Lower lobe of right lung (tissue), 2 donors: Measurements from ENCODE around the gene ZNF398. TPM values are rescaled to one million over a fixed set of nuclear protein-coding genes. Genes with fewer than 3 reads are reported as not detected.

ENCODE experiments used
- ATAC-seq, 2 donors: fragments of 200-7000 bp; cut with Tn5 transposase; one replicate each; pipeline ENCODE4 v1.9.1; 2020 to 2022; ENCODE audit warnings: mild to moderate bottlenecking in 2 of 2, moderate library complexity in 2 of 2
- DNase-seq: peaks from one replicate; pipeline ENCODE4 v3.0.0-alpha.2; 2020
- H3K27ac ChIP-seq: fragments of 200-600 bp; one replicate; pipeline ENCODE4 v1.8.0; 2022
- H3K27me3 ChIP-seq: fragments of 200-600 bp; one replicate; pipeline ENCODE4 v1.8.0; 2022; ENCODE audit warnings: low read depth
- H3K36me3 ChIP-seq: fragments of 200-600 bp; one replicate; pipeline ENCODE4 v1.8.0; 2022; ENCODE audit warnings: mild to moderate bottlenecking
- H3K4me1 ChIP-seq: fragments of 200-600 bp; one replicate; pipeline ENCODE4 v1.8.0; 2022
- H3K4me3 ChIP-seq: fragments of 200-600 bp; one replicate; pipeline ENCODE4 v1.8.0; 2022; ENCODE audit warnings: mild to moderate bottlenecking
- H3K9me3 ChIP-seq: fragments of 200-600 bp; one replicate; pipeline ENCODE4 v1.8.0; 2022
- intact Hi-C: fragments of 100-400 bp; cut with DNase I; formaldehyde crosslinking; loops from one replicate; pipeline ENCODE4 v1.11.0; 2022
- total RNA-seq: library from RNA; stranded (reverse); fragmentation: NEBNext Ultra II Directional; extraction: Animal tissue kit (Norgen Biotek cat#: 25700); gene quantifications from one replicate; pipeline ENCODE4 v1.2.1, GENCODE V29; 2021
- TF ChIP-seq, protein P1 (sequence below): fragments of 200-600 bp; IDR thresholded peaks from one replicate; pipeline ENCODE4 v1.8.0; 2022; ENCODE audit warnings: antibody characterized with exemption, mild to moderate bottlenecking
- donor health status: DM: no; HTN: yes; CAD: no; lungs with severe emphysema.

ZNF398 gene
- total RNA-seq, 1 donor from 2014 or later: 13.2 TPM

DNA sequence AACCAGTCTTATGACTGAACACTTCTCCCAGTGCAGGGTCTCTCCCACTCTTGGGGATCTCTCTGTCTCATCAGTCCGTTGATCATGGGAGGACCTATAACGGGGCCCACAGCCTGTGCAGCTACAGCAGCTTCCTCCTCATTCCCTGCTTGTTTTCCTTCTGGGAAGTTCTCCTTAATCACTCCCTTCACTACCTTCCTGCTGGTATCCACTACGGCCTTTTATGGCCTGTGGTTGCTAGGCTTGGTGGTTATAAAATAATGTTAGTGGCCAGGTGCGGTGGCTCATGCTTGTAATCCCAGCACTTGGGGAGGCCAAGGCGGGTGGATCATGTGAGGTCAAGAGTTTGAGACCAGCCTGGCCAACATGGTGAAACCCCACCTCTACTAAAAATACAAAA, 44.6 kb downstream of the ZNF398 start:
- TF ChIP-seq, protein P1, sequence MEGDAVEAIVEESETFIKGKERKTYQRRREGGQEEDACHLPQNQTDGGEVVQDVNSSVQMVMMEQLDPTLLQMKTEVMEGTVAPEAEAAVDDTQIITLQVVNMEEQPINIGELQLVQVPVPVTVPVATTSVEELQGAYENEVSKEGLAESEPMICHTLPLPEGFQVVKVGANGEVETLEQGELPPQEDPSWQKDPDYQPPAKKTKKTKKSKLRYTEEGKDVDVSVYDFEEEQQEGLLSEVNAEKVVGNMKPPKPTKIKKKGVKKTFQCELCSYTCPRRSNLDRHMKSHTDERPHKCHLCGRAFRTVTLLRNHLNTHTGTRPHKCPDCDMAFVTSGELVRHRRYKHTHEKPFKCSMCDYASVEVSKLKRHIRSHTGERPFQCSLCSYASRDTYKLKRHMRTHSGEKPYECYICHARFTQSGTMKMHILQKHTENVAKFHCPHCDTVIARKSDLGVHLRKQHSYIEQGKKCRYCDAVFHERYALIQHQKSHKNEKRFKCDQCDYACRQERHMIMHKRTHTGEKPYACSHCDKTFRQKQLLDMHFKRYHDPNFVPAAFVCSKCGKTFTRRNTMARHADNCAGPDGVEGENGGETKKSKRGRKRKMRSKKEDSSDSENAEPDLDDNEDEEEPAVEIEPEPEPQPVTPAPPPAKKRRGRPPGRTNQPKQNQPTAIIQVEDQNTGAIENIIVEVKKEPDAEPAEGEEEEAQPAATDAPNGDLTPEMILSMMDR: no peak

DNA sequence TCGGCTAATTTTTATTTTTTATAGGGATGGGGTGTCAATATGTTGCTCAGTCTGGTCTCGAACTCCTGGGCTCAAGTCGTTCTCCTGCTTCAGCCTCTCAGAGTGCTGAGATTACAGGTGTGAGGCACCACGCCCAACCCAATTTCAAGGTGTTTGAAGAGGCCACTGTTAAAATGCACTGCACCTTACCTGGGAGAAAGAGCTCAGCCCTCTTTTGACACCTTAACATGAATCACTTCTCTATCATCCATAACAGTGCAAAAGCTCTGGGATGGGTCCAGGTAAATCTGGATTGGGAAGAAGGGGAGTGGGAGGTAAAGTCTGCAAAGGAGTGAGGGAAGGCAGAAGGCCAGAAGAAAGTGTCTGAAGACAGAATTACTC, 47.5 kb downstream of the ZNF398 start:
- H3K4me3 ChIP-seq: peak overlapping the region; percentile 88
- peaks cover 17% of the 10 kb centered on the region for H3K36me3 ChIP-seq
- peak overlapping the region; percentile 89 for H3K27ac ChIP-seq
- DNase-seq: no peak
- TF ChIP-seq, protein P1: no peak
- ATAC-seq: peak in 1 of 2 donors; percentile 1
- no peaks in the 10 kb centered on the region for H3K9me3 ChIP-seq
- intact Hi-C loops: no loop called here
- H3K27me3 ChIP-seq: no peaks in the 10 kb centered on the region
- H3K4me1 ChIP-seq: peaks cover 23% of the 10 kb centered on the region

More for the DNA sequence above, 44.6 kb downstream of the ZNF398 start:
- no peak for ATAC-seq
- Histone ChIP-seq H3K27ac (no peak overlapping the region), H3K4me3 (no peak overlapping the region), H3K36me3 (no peaks in the 10 kb centered on the region), H3K9me3 (no peaks in the 10 kb centered on the region), H3K4me1 (peaks cover 13% of the 10 kb centered on the region), H3K27me3 (no peaks in the 10 kb centered on the region)
- no peak for DNase-seq
- intact Hi-C loops: no loop called here

GRCh38 chr7:149195180-149196150, 48.2 kb downstream of the ZNF398 start, which contains the start of gene ZNF282:
Gene ZNF282 (plus strand): TSS chr7:149195546. CDS start chr7:149195590, 44 bp downstream.
- TF ChIP-seq, protein P1: peak; percentile 73
- DNase-seq (peak; percentile 93), ATAC-seq (peak; percentile 98 to 99)
- intact Hi-C loops: no loop called here
- peaks cover 23% of the 10 kb centered on the region for H3K4me1 ChIP-seq
- H3K9me3 ChIP-seq: no peaks in the 10 kb centered on the region
- H3K36me3 ChIP-seq: peaks cover 24% of the 10 kb centered on the region
- peak within 1 kb of the TSS; percentile 89 for H3K27ac ChIP-seq
- peak within 1 kb of the TSS; percentile 88 for H3K4me3 ChIP-seq
- H3K27me3 ChIP-seq: no peaks in the 10 kb centered on the region

- TF ChIP-seq, protein P1: no peak
- intact Hi-C loops: no loop called here
- Histone ChIP-seq H3K4me1 (peaks cover 23% of the 10 kb centered on the region), H3K27me3 (no peaks in the 10 kb centered on the region), H3K27ac (peak overlapping the region; percentile 89), H3K9me3 (no peaks in the 10 kb centered on the region), H3K4me3 (peak overlapping the region; percentile 88), H3K36me3 (peaks cover 31% of the 10 kb centered on the region)
- DNase-seq (no peak), ATAC-seq (no peak)
Measured at GRCh38 chr7:149196151-149196704, 49.0 kb downstream of the ZNF398 start.

GRCh38 chr7:149196705-149197171, 49.5 kb downstream of the ZNF398 start:
- H3K4me1 ChIP-seq: peaks cover 23% of the 10 kb centered on the region
- H3K4me3 ChIP-seq: peak overlapping the region; percentile 88
- TF ChIP-seq, protein P1: no peak
- no peaks in the 10 kb centered on the region for H3K27me3 ChIP-seq
- intact Hi-C loops: no loop called here
- H3K36me3 ChIP-seq: peaks cover 36% of the 10 kb centered on the region
- no peak for DNase-seq
- peak overlapping the region; percentile 89 for H3K27ac ChIP-seq
- H3K9me3 ChIP-seq: no peaks in the 10 kb centered on the region
- peak in 1 of 2 donors; percentile 6 for ATAC-seq
